Mesendoderm (in vitro differentiated cells): ENCODE results near the gene KCNQ1.

Source experiments
- DNase-seq: peaks from one replicate; pipeline ENCODE4 v3.0.0; 2013
- H2AK5ac ChIP-seq: 2 replicates; pipeline ENCODE4 v1.6.1; 2013; ENCODE audit warnings: low read length, inconsistent platforms
- H2BK120ac ChIP-seq: 2 replicates; pipeline ENCODE4 v1.6.1; 2013; ENCODE audit warnings: low read depth, mild to moderate bottlenecking, low read length, moderate library complexity, mixed read lengths
- H2BK15ac ChIP-seq: replicated peaks from 2 replicates; pipeline ENCODE4 v1.6.1; 2013; ENCODE audit warnings: low read depth, mild to moderate bottlenecking, moderate library complexity
- H2BK5ac ChIP-seq: 2 replicates; pipeline ENCODE4 v1.6.1; 2013; ENCODE audit warnings: low read length, inconsistent platforms
- H3K18ac ChIP-seq: 2 replicates; pipeline ENCODE4 v1.6.1; 2013; ENCODE audit warnings: mild to moderate bottlenecking, low read length, mixed read lengths
- H3K23ac ChIP-seq: one replicate; pipeline ENCODE4 v1.6.1; 2013; ENCODE audit warnings: low read length
- H3K27ac ChIP-seq: 2 replicates; pipeline ENCODE4 v1.5.1; 2013; ENCODE audit warnings: low read depth, mild to moderate bottlenecking, inconsistent platforms, low read length, moderate library complexity
- H3K27me3 ChIP-seq: 2 replicates; pipeline ENCODE4 v1.6.1; 2013; ENCODE audit warnings: low read length, control low read depth, mild to moderate bottlenecking, inconsistent platforms; ENCODE audit not compliant: insufficient read depth, poor library complexity
- H3K36me3 ChIP-seq: 2 replicates; pipeline ENCODE4 v1.6.1; 2013; ENCODE audit warnings: low read length, inconsistent platforms; ENCODE audit not compliant: control insufficient read depth, insufficient read depth
- H3K4ac ChIP-seq: one replicate; pipeline ENCODE4 v1.6.1; 2013; ENCODE audit warnings: low read depth, mild to moderate bottlenecking, low read length, moderate library complexity
- H3K4me1 ChIP-seq: 2 replicates; pipeline ENCODE4 v1.6.1; 2013; ENCODE audit warnings: low read depth, low read length, inconsistent platforms; ENCODE audit not compliant: control insufficient read depth
- H3K4me2 ChIP-seq: 2 replicates; pipeline ENCODE4 v1.6.1; 2013; ENCODE audit warnings: low read length
- H3K4me3 ChIP-seq: 2 replicates; pipeline ENCODE4 v1.5.1; 2013; ENCODE audit warnings: mild to moderate bottlenecking, low read length
- H3K56ac ChIP-seq: one replicate; pipeline ENCODE4 v1.6.1; 2013; ENCODE audit warnings: low read length
- H3K79me1 ChIP-seq: 2 replicates; pipeline ENCODE4 v1.6.1; 2013; ENCODE audit warnings: low read length, inconsistent platforms
- H3K79me2 ChIP-seq: 2 replicates; pipeline ENCODE4 v1.6.1; 2013; ENCODE audit warnings: mild to moderate bottlenecking, low read length; ENCODE audit not compliant: control insufficient read depth, insufficient read depth
- H3K9ac ChIP-seq: 2 replicates; pipeline ENCODE4 v1.6.1; 2013; ENCODE audit warnings: low read length, inconsistent platforms
- H4K5ac ChIP-seq: one replicate; pipeline ENCODE4 v1.6.1; 2013; ENCODE audit warnings: low read length
- H4K8ac ChIP-seq: one replicate; pipeline ENCODE4 v1.6.1; 2013; ENCODE audit warnings: low read depth, mild to moderate bottlenecking, control low read depth, low read length, moderate library complexity
- WGBS: extraction: QIAGEN DNeasy Blood & Tissue Kit; methylation state at CpG from one replicate; pipeline ENCODE4 v1.1.7; 2013; ENCODE audit warnings: low lambda C conversion rate, missing lambda C conversion rate; ENCODE audit not compliant: insufficient coverage; ENCODE audit errors: extremely low coverage; 5-methylcytosine and 5-hydroxymethylcytosine counted together

KCNQ1 gene

DNA sequence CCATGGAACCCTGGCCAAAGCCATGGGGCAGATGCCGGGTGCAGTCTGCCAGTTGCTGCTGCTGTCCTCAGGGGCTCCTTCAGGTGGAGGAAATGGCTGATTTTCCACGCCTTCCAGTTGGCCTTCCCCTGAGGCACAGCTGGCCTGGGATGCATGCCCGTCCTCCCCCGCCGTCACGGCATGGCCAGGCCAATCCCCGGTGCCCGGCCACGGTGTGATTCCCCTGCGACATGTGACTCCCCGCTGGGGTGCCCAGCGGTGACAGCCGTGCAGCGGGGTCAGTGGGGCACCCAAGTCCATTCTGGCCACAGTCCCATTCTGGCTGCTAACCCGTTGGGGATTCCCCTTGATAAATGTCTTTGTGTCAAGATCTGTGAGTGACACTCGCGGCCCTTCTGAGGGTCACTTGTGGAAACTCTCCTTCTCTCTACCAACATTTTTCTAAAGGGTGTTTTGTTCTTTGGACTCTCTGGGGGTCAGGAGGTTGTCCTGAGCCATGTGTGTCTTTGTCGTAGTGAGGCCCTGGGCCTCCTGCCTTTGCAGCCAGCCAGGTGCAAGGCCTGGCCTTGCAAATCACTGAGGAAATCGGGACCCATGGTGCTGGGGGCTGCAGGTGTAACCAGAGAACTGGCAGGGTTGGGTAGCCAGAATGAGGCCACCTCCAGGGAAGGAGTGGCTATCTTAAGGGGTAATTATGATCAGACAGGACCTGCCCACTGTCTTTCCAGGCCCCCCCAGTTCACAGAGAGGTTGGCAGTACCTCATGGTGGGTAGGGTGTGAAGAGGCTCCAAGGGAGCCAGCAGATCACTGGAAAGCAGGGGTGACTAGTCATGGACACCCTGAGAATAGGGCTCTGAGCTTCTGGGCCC, 217.9 kb downstream of the KCNQ1 start:
- no peak overlapping the region for H2BK120ac ChIP-seq
- H2BK15ac ChIP-seq = no peak overlapping the region
- no peak for DNase-seq

DNA sequence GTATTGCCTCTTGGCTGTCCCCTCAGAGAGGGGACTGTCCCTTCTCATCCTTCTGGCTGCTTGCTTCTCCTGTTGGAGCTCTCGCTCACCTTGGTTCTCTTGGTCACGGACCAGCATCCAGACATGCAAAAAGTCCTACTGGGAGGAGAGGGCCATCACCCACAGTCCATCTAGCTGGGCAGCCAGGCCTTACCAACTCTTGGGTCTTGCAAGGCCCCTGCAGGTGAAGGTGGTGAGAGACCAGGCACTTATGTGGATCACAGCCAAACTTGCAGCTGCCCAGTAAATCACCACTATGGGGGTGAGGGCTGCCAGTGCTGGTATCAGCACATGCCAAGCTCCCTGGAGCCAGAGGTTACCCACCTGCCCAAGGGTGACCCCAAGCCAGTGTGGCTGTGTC, 218.7 kb downstream of the KCNQ1 start:
- Histone ChIP-seq H3K4me3 (no peak overlapping the region), H3K18ac (no peak overlapping the region), H4K5ac (no peak overlapping the region), H3K27me3 (no peaks in the 10 kb centered on the region), H2AK5ac (no peak overlapping the region), H3K4me1 (no peaks in the 10 kb centered on the region), H3K36me3 (no peaks in the 10 kb centered on the region), H3K4me2 (no peak overlapping the region), H2BK5ac (no peak overlapping the region), H3K79me1 (no peaks in the 10 kb centered on the region), H3K56ac (no peak overlapping the region), H3K23ac (no peak overlapping the region), H3K9ac (no peak overlapping the region), H2BK120ac (no peak overlapping the region), H4K8ac (no peak overlapping the region), H3K27ac (no peak overlapping the region), H3K4ac (no peak overlapping the region), H2BK15ac (no peak overlapping the region), H3K79me2 (no peaks in the 10 kb centered on the region)
- DNase-seq = no peak
- no CpG with 5 or more reads among the region's 2 CpGs for WGBS

More for the DNA sequence above, 217.9 kb downstream of the KCNQ1 start:
- Histone ChIP-seq H3K18ac (no peak overlapping the region), H3K9ac (no peak overlapping the region), H4K8ac (no peak overlapping the region), H3K4me1 (no peaks in the 10 kb centered on the region), H3K4me2 (no peak overlapping the region), H3K27ac (no peak overlapping the region), H3K27me3 (no peaks in the 10 kb centered on the region), H2AK5ac (no peak overlapping the region), H2BK5ac (no peak overlapping the region), H3K79me1 (no peaks in the 10 kb centered on the region), H3K36me3 (no peaks in the 10 kb centered on the region), H3K4me3 (no peak overlapping the region), H3K4ac (no peak overlapping the region), H3K56ac (no peak overlapping the region), H3K23ac (no peak overlapping the region), H3K79me2 (no peaks in the 10 kb centered on the region), H4K5ac (no peak overlapping the region)
- no CpG with 5 or more reads among the region's 19 CpGs for WGBS

DNA sequence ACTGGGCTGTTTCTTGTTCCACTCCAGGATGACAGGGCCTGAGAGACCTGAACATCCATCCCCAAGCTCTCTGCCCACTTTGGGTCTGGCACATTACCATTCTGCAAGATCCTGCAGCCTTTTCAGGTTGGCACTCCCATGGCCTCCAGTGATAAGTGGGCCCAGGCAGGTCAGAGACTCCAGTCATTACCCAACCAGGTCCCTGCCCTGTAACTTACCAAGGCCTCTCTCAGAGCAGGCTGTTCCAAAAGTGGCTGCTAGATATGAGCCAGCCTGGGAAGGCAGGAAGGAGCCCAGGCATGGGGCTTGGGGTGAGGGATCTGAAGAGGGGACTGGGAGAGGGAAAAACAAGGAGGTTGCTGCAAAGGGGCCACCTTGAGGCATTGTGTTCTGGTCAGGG, 219.1 kb downstream of the KCNQ1 start:
- no peak for DNase-seq
- H4K8ac ChIP-seq = no peak overlapping the region

DNA sequence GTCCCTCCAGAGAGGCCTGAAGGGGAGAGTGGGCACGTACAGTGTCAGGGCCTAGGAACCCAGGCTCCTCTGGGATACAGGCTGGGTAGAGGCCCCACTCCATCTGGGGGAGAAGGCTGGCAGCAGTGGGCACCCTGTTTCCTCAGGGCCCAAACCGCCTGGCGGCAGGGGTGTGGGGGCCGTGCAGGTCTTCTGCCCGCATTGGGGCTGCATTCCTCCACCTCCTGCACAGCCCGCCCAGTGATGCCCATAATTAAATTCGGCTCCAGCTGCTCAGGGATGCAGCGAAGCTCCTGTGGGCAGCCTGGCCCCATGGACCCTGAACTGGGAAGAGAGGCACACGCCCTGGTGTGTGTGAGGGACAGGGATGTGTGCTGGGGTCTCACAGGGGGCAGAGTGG, 219.6 kb downstream of the KCNQ1 start:
- no peak overlapping the region for H2BK15ac ChIP-seq
- H4K8ac ChIP-seq = no peak overlapping the region
- no peak overlapping the region for H3K9ac ChIP-seq
- H4K5ac ChIP-seq = no peak overlapping the region
- H3K4me2 ChIP-seq = no peak overlapping the region
- H3K27ac ChIP-seq = no peak overlapping the region
- H3K79me1 ChIP-seq = no peaks in the 10 kb centered on the region
- no peak overlapping the region for H3K4me3 ChIP-seq
- DNase-seq = no peak
- no peak overlapping the region for H3K56ac ChIP-seq
- no peak overlapping the region for H2BK120ac ChIP-seq
- H3K36me3 ChIP-seq = no peaks in the 10 kb centered on the region
- H2BK5ac ChIP-seq = no peak overlapping the region
- H3K79me2 ChIP-seq = no peaks in the 10 kb centered on the region
- no peak overlapping the region for H3K4ac ChIP-seq
- WGBS = no CpG with 5 or more reads among the region's 9 CpGs
- no peak overlapping the region for H3K23ac ChIP-seq
- no peaks in the 10 kb centered on the region for H3K27me3 ChIP-seq
- no peaks in the 10 kb centered on the region for H3K4me1 ChIP-seq
- no peak overlapping the region for H2AK5ac ChIP-seq
- no peak overlapping the region for H3K18ac ChIP-seq

More for the DNA sequence above, 219.1 kb downstream of the KCNQ1 start:
- Histone ChIP-seq H3K36me3 (no peaks in the 10 kb centered on the region), H3K9ac (no peak overlapping the region), H3K79me1 (no peaks in the 10 kb centered on the region), H2BK15ac (no peak overlapping the region), H3K4me2 (no peak overlapping the region), H3K56ac (no peak overlapping the region), H2AK5ac (no peak overlapping the region), H3K4me1 (no peaks in the 10 kb centered on the region), H2BK5ac (no peak overlapping the region), H3K27me3 (no peaks in the 10 kb centered on the region), H2BK120ac (no peak overlapping the region), H3K4me3 (no peak overlapping the region), H3K23ac (no peak overlapping the region), H3K18ac (no peak overlapping the region), H3K4ac (no peak overlapping the region), H4K5ac (no peak overlapping the region), H3K27ac (no peak overlapping the region), H3K79me2 (no peaks in the 10 kb centered on the region)

DNA sequence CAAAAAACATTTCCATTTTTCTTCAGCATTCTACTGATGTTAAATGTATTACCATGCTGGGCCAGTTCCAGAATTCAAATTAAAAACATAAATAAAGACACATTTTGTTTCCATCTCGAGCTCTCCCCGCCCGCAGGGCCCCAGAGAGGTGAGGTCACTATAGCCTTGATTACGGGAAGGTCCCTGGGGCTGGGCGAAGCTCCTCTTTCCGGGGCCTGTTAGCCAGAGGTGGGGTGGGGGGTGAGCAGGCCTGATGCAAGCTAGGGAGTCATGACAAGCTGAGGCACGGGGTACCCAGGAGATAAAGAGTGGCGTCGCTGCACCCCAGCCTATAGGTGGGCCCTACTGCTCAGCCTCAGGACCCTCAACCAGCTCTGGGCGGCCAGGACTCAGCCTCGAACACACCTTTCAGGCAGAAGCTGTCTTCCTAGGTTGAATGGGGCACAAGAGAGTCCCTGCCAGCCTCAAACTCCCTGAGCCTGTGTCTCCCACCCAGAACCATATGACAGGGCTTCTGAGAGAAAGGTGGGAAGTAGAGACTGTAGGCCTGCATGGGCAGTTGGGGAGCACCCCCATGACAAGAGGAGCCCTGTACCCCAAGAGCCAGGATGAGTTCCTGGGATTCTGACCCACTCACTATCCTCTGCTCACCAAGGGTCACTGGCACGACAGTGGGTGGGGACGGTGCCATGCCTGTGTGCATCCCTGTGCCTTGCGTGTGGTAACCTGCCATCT, 220.2 kb downstream of the KCNQ1 start:
- no peaks in the 10 kb centered on the region for H3K79me2 ChIP-seq
- H3K79me1 ChIP-seq = no peaks in the 10 kb centered on the region
- no peak for DNase-seq
- no peak overlapping the region for H3K56ac ChIP-seq
- no peak overlapping the region for H3K4me2 ChIP-seq
- no peaks in the 10 kb centered on the region for H3K27me3 ChIP-seq
- no peak overlapping the region for H2BK120ac ChIP-seq
- H3K18ac ChIP-seq = no peak overlapping the region
- H3K23ac ChIP-seq = no peak overlapping the region
- H3K4ac ChIP-seq = no peak overlapping the region
- no peak overlapping the region for H4K5ac ChIP-seq
- WGBS = no CpG with 5 or more reads among the region's 14 CpGs
- H3K9ac ChIP-seq = no peak overlapping the region
- H2BK15ac ChIP-seq = no peak overlapping the region
- H2BK5ac ChIP-seq = no peak overlapping the region
- no peak overlapping the region for H4K8ac ChIP-seq
- H3K4me1 ChIP-seq = no peaks in the 10 kb centered on the region
- H3K4me3 ChIP-seq = no peak overlapping the region
- no peaks in the 10 kb centered on the region for H3K36me3 ChIP-seq
- H3K27ac ChIP-seq = no peak overlapping the region
- no peak overlapping the region for H2AK5ac ChIP-seq
